ENCODE data around the gene KTN1.

Gene KTN1

DNA sequence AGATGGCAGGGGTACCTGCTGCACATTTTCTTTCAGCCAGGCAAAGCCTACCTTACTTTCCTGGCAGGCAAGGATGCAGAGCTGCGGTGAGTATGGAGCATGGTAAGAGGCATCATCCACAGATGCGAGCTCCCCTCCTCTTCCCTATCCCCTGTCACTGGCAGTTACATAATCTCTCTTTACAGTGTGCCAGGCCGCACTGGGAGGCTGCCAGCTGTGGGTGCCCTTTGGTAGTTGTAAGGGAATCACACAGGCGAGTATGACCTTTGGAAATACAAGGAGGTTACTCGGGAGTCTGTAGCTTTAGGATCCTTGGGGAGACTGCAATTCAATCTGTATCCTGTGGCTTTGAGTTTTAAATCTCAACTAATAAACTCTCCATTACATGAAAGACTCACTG lies 132.5 kb downstream of the KTN1 start:
- Histone ChIP-seq H3K9ac (ENCODE audit: low read depth, low read length) (no peak overlapping the region), H2AFZ (ENCODE audit: low read depth, low read length) (no peak overlapping the region), H3K4me2 (ENCODE audit: insufficient read depth, low read length) (no peak overlapping the region), H3K4me1 (ENCODE audit: insufficient read depth, low read length) (no peaks in the 10 kb centered on the region), H3K36me3 (ENCODE audit: insufficient read depth, low read length) (no peaks in the 10 kb centered on the region), H3K9me3 (ENCODE audit: insufficient read depth, low read length, severe bottlenecking) (no peaks in the 10 kb centered on the region), H4K20me1 (ENCODE audit: insufficient read depth, low read length) (no peaks in the 10 kb centered on the region), H3K27me3 (ENCODE audit: insufficient read depth, low read length, poor library complexity) (no peaks in the 10 kb centered on the region), H3K4me3 (ENCODE audit: low read depth in 1 of 2, low read length in 2 of 2) (no peak overlapping the region), H3K79me2 (ENCODE audit: insufficient read depth, low read length) (no peaks in the 10 kb centered on the region), H3K27ac (ENCODE audit: low read length) (no peak overlapping the region)
- TF ChIP-seq, protein P1, sequence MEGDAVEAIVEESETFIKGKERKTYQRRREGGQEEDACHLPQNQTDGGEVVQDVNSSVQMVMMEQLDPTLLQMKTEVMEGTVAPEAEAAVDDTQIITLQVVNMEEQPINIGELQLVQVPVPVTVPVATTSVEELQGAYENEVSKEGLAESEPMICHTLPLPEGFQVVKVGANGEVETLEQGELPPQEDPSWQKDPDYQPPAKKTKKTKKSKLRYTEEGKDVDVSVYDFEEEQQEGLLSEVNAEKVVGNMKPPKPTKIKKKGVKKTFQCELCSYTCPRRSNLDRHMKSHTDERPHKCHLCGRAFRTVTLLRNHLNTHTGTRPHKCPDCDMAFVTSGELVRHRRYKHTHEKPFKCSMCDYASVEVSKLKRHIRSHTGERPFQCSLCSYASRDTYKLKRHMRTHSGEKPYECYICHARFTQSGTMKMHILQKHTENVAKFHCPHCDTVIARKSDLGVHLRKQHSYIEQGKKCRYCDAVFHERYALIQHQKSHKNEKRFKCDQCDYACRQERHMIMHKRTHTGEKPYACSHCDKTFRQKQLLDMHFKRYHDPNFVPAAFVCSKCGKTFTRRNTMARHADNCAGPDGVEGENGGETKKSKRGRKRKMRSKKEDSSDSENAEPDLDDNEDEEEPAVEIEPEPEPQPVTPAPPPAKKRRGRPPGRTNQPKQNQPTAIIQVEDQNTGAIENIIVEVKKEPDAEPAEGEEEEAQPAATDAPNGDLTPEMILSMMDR (IDR thresholded peaks at IDR 0.05; ENCODE audit: borderline replicate concordance, extremely low read depth, low read length, poor library complexity, severe bottlenecking), result no peak
- no peak for TF ChIP-seq EZH2 (IDR thresholded peaks at IDR 0.05; ENCODE audit: borderline replicate concordance, low read depth, low read length, severe bottlenecking)
- no peak for ATAC-seq (ENCODE audit: insufficient read depth, low read depth)
- DNase-seq, result no peak

DNA sequence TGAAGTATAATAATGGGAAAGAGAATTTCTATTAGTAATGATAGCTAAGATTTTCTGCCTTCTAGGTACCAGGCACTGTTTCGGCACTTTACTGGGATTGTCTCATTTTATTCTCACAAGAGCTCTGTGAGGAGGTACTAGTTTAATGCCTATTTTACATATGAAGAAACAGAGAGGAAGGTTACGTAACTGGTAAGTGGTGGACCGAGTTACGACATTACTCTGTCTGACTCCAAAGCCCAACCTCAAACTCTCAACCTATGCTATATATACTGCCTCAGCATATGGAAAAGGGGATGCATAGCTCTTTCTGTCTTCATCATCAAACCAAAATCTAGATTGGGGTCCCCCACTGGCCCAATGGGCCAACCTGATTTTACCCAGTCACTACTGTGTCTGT lies 133.5 kb downstream of the KTN1 start:
- TF ChIP-seq EZH2 (IDR thresholded peaks at IDR 0.05; ENCODE audit: borderline replicate concordance, low read depth, low read length, severe bottlenecking), result no peak
- TF ChIP-seq, protein P1 (IDR thresholded peaks at IDR 0.05; ENCODE audit: borderline replicate concordance, extremely low read depth, low read length, poor library complexity, severe bottlenecking), result no peak
- no peak for DNase-seq
- H3K4me1 ChIP-seq (ENCODE audit: insufficient read depth, low read length), result no peaks in the 10 kb centered on the region
- no peak overlapping the region for H3K27ac ChIP-seq (ENCODE audit: low read length)
- no peak for ATAC-seq (ENCODE audit: insufficient read depth, low read depth)
- no peak overlapping the region for H3K9ac ChIP-seq (ENCODE audit: low read depth, low read length)
- no peaks in the 10 kb centered on the region for H3K36me3 ChIP-seq (ENCODE audit: insufficient read depth, low read length)
- H3K9me3 ChIP-seq (ENCODE audit: insufficient read depth, low read length, severe bottlenecking), result no peaks in the 10 kb centered on the region
- H4K20me1 ChIP-seq (ENCODE audit: insufficient read depth, low read length), result no peaks in the 10 kb centered on the region
- H3K79me2 ChIP-seq (ENCODE audit: insufficient read depth, low read length), result no peaks in the 10 kb centered on the region
- no peak overlapping the region for H3K4me3 ChIP-seq (ENCODE audit: low read depth in 1 of 2, low read length in 2 of 2)
- H3K27me3 ChIP-seq (ENCODE audit: insufficient read depth, low read length, poor library complexity), result no peaks in the 10 kb centered on the region
- H3K4me2 ChIP-seq (ENCODE audit: insufficient read depth, low read length), result no peak overlapping the region
- no peak overlapping the region for H2AFZ ChIP-seq (ENCODE audit: low read depth, low read length)

DNA sequence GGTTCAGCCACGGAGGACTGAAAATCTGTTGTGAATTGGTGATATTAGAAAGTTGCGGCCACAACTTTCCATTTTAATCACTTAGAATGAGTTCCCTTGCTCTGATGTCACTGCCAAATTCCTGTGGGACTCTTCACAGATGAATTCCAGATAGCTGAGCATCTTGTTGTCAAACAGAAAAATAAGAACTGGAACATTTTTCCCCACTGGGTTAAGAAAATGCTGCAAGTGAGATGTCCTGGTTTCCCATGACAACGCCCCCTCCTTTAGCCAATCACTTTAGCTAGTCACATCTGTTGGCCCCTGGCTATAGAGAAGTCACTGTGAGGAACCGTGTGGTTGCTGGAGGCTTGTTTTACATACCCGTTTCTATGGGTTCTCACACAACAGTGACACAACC lies 135.9 kb downstream of the KTN1 start:
- Histone ChIP-seq H3K79me2 (ENCODE audit: insufficient read depth, low read length) (no peaks in the 10 kb centered on the region), H4K20me1 (ENCODE audit: insufficient read depth, low read length) (no peaks in the 10 kb centered on the region), H3K4me2 (ENCODE audit: insufficient read depth, low read length) (no peak overlapping the region), H3K27ac (ENCODE audit: low read length) (no peak overlapping the region), H3K4me1 (ENCODE audit: insufficient read depth, low read length) (no peaks in the 10 kb centered on the region), H3K27me3 (ENCODE audit: insufficient read depth, low read length, poor library complexity) (no peaks in the 10 kb centered on the region), H3K4me3 (ENCODE audit: low read depth in 1 of 2, low read length in 2 of 2) (no peak overlapping the region), H3K36me3 (ENCODE audit: insufficient read depth, low read length) (no peaks in the 10 kb centered on the region), H3K9me3 (ENCODE audit: insufficient read depth, low read length, severe bottlenecking) (no peaks in the 10 kb centered on the region), H3K9ac (ENCODE audit: low read depth, low read length) (no peak overlapping the region), H2AFZ (ENCODE audit: low read depth, low read length) (no peak overlapping the region)
- no peak for DNase-seq
- no peak for ATAC-seq (ENCODE audit: insufficient read depth, low read depth)
- TF ChIP-seq, protein P1 (IDR thresholded peaks at IDR 0.05; ENCODE audit: borderline replicate concordance, extremely low read depth, low read length, poor library complexity, severe bottlenecking), result no peak
- no peak for TF ChIP-seq EZH2 (IDR thresholded peaks at IDR 0.05; ENCODE audit: borderline replicate concordance, low read depth, low read length, severe bottlenecking)

DNA sequence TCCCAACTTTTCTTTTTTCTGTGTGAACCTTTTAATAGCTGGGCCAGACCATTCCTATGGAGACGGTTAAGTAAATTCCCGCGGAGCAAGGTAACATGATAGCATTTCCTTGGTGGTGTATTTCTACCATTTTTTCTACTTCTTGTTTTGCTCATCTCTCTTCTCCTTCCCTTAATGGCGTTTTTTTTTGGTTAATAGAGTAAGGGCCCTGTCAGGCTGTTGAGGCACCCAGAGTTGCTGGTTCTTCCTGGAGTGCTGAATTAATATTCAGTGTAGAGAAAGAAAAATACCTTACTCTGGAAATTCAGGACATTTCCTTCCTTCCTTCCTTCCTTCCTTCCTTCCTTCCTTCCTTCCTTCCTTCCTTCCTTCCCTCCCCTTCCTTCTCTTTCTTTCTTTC lies 137.6 kb downstream of the KTN1 start:
- no peaks in the 10 kb centered on the region for H3K27me3 ChIP-seq (ENCODE audit: insufficient read depth, low read length, poor library complexity)
- no peaks in the 10 kb centered on the region for H3K36me3 ChIP-seq (ENCODE audit: insufficient read depth, low read length)
- H4K20me1 ChIP-seq (ENCODE audit: insufficient read depth, low read length), result no peaks in the 10 kb centered on the region
- no peak overlapping the region for H2AFZ ChIP-seq (ENCODE audit: low read depth, low read length)
- H3K79me2 ChIP-seq (ENCODE audit: insufficient read depth, low read length), result no peaks in the 10 kb centered on the region
- TF ChIP-seq, protein P1 (IDR thresholded peaks at IDR 0.05; ENCODE audit: borderline replicate concordance, extremely low read depth, low read length, poor library complexity, severe bottlenecking), result no peak
- TF ChIP-seq EZH2 (IDR thresholded peaks at IDR 0.05; ENCODE audit: borderline replicate concordance, low read depth, low read length, severe bottlenecking), result no peak
- no peak overlapping the region for H3K27ac ChIP-seq (ENCODE audit: low read length)
- ATAC-seq (ENCODE audit: insufficient read depth, low read depth), result no peak
- H3K4me3 ChIP-seq (ENCODE audit: low read depth in 1 of 2, low read length in 2 of 2), result no peak overlapping the region
- no peak overlapping the region for H3K4me2 ChIP-seq (ENCODE audit: insufficient read depth, low read length)
- H3K9me3 ChIP-seq (ENCODE audit: insufficient read depth, low read length, severe bottlenecking), result no peaks in the 10 kb centered on the region
- no peak for DNase-seq
- no peak overlapping the region for H3K9ac ChIP-seq (ENCODE audit: low read depth, low read length)
- H3K4me1 ChIP-seq (ENCODE audit: insufficient read depth, low read length), result no peaks in the 10 kb centered on the region
